Heart right ventricle (tissue), 16 donors: ENCODE measurements around the gene NDUFS2. TPM values are rescaled to one million over a fixed set of nuclear protein-coding genes. Genes with fewer than 3 reads are reported as not detected.
A peak's percentile ranks its signal among the peaks of the same experiment; 100 is the strongest.

ENCODE experiments used
- ATAC-seq, 8 donors: fragments of 200-7000 bp; cut with Tn5 transposase; one replicate each; pipeline ENCODE4 v1.9.1; 2020; ENCODE audit warnings: mild to moderate bottlenecking in 8 of 8, moderate library complexity in 8 of 8, moderate number of reproducible peaks in 1 of 8
- DNase-seq, 2 donors: peaks; one replicate each; pipeline ENCODE4 v3.0.0-alpha.2; 2020
- H3K27ac ChIP-seq, 10 donors: fragments of 200-600 bp; sonication (generic) in 2 of 10; one replicate each; pipeline versions ENCODE4 v1.5.0 to v1.8.0; 2020 to 2022; ENCODE audit warnings: mild to moderate bottlenecking in 3 of 10
- H3K27me3 ChIP-seq, 7 donors: fragments of 200-600 bp; one replicate each; pipeline ENCODE4 v1.8.0; 2021 to 2022; ENCODE audit warnings: mild to moderate bottlenecking in 2 of 7
- H3K36me3 ChIP-seq, 9 donors: fragments of 200-600 bp; sonication (generic) in 1 of 9; one replicate each; pipeline versions ENCODE4 v1.5.0 to v1.8.0; 2020 to 2022; ENCODE audit warnings: mild to moderate bottlenecking in 2 of 9
- H3K4me1 ChIP-seq, 9 donors: fragments of 200-600 bp; sonication (generic) in 1 of 9; one replicate each; pipeline versions ENCODE4 v1.5.0 to v1.8.0; 2020 to 2022; ENCODE audit warnings: mild to moderate bottlenecking in 4 of 9
- H3K4me3 ChIP-seq, 10 donors: fragments of 200-600 bp; sonication (generic) in 2 of 10; one replicate each; pipeline versions ENCODE4 v1.5.0 to v1.8.0; 2020 to 2022; ENCODE audit warnings: mild to moderate bottlenecking in 7 of 10, moderate library complexity in 2 of 10
- H3K9me3 ChIP-seq, 11 donors: fragments of 200-600 bp in 10 of 11; sonication (generic) in 2 of 11; one replicate each; pipeline versions ENCODE4 v1.5.0 to v1.8.0; 2013 to 2022; ENCODE audit warnings: mild to moderate bottlenecking in 2 of 11, control low read depth in 1 of 11, moderate library complexity in 1 of 11
- CTCF ChIP-seq, 9 donors: fragments of 200-600 bp; sonication (generic) in 2 of 9; IDR thresholded peaks; one replicate each; pipeline versions ENCODE4 v1.5.0 to v1.8.0; 2021 to 2022; ENCODE audit warnings: antibody characterized with exemption in 9 of 9, mild to moderate bottlenecking in 5 of 9, moderate library complexity in 1 of 9
- WGBS, 2 donors: extraction: QIAGEN DNeasy Blood & Tissue Kit; methylation state at CpG; one replicate each; pipeline ENCODE4 v1.1.7; 2013; ENCODE audit warnings: inconsistent platforms in 1 of 2; 5-methylcytosine and 5-hydroxymethylcytosine counted together
- intact Hi-C, 10 donors: fragments of 100-400 bp; cut with DNase I; formaldehyde crosslinking; loops; one replicate each; pipeline versions ENCODE4 v1.11.1 to v1.14.2; 2022
- polyA plus RNA-seq, 2 donors: library from polyadenylated mRNA; stranded (reverse); fragments of 200-250 nt; gene quantifications; one replicate each; pipeline ENCODE4 v1.2.3, GENCODE V29; 2013
- total RNA-seq, 10 donors: library from RNA; stranded (reverse); fragmentation: NEBNext Ultra II Directional in 3 of 10; extraction: Animal tissue kit (Norgen Biotek cat#: 25700) in 3 of 10; gene quantifications; one replicate each; pipeline versions ENCODE4 v1.2.1 to v1.2.4, GENCODE V29; 2021 to 2023
- donor health status: Arrhythmogenic right ventricular cardiomyopathy.
- donor health status: ischemic (EF 13 %, LVEDD 7.1; RV severe dilation, severe dysfunction).
- donor health status: healthy with polysubstance abuse.
- donor health status: DM: no; HTN: yes; CAD: no.
- donor health status: DM: no; HTN: no; CAD: no.
- donor health status: ischemic (EF 25% LVEDD 6.9; RV normal size, moderate dysfunction).
- donor health status: ischemic (EF 25% LVEDD 5.7; RV mildly dilated, moderate dysfunction).
- donor health status: healthy.
- donor health status: DM: yes; HTN: yes; CAD: no.
- donor health status: Ischemic cardiomyopathy.
- donor health status: ischemic (EF 35%, LVEDD 5.7; RV mildly dilated, moderate dysfunction).
- donor health status: nonischemic (EF 11% LVEDD 7.7; RV severe dilation, severe dysfunction).
- donor health status: DM: yes; HTN: yes; CAD: no.
- donor health status: PGD.
- donor health status: ischemic (EF 29% LVEDD 5.4; RV normal size, mild dysfunction).
- donor health status: nonischemic (EF 23%, LVEDD 6.1; RV moderate dilation, normal function).

NDUFS2 gene
- total and polyA plus RNA-seq, 12 donors = 121 to 370 (median 309) TPM

- no peak for ATAC-seq
- Histone ChIP-seq H3K4me1 (peaks cover 8 to 43% (median 36%) of the 10 kb centered on the region in 9 donors), H3K36me3 (peaks cover 0 to 66% (median 5%) of the 10 kb centered on the region in 9 donors), H3K27ac (no peak overlapping the region), H3K4me3 (peak overlapping the region in 3 of 10 donors; percentile 85 to 96 (median 96)), H3K9me3 (no peaks in the 10 kb centered on the region), H3K27me3 (no peaks in the 10 kb centered on the region)
- TF ChIP-seq CTCF (IDR thresholded peaks at IDR 0.05) = no peak
- DNase-seq = no peak
- 95 to 96% methylated on average over 22 of the region's 22 CpGs for WGBS, 2 donors
- intact Hi-C loops = no loop called here
These were observed 41.5 kb upstream of the NDUFS2 start for GRCh38 chr1:161160671-161161145.

- DNase-seq (no peak), ATAC-seq (no peak)
- Histone ChIP-seq H3K27me3 (no peaks in the 10 kb centered on the region), H3K4me3 (no peak overlapping the region), H3K9me3 (no peaks in the 10 kb centered on the region), H3K36me3 (peaks cover 0 to 65% (median 5%) of the 10 kb centered on the region in 9 donors), H3K4me1 (peaks cover 8 to 44% (median 38%) of the 10 kb centered on the region in 9 donors), H3K27ac (no peak overlapping the region)
- intact Hi-C loops = no loop called here
- no peak for TF ChIP-seq CTCF (IDR thresholded peaks at IDR 0.05)
- 80 to 85% methylated on average over 5 of the region's 5 CpGs for WGBS, 2 donors
These were observed 40.5 kb upstream of the NDUFS2 start for GRCh38 chr1:161161652-161162051.

- H3K4me3 ChIP-seq = no peak overlapping the region
- DNase-seq = no peak
- H3K9me3 ChIP-seq = no peaks in the 10 kb centered on the region
- H3K36me3 ChIP-seq = peaks cover 0 to 61% (median 5%) of the 10 kb centered on the region in 9 donors
- intact Hi-C loops = no loop called here
- H3K27me3 ChIP-seq = no peaks in the 10 kb centered on the region
- TF ChIP-seq CTCF (IDR thresholded peaks at IDR 0.05) = no peak
- H3K4me1 ChIP-seq = peaks cover 11 to 48% (median 42%) of the 10 kb centered on the region in 9 donors
- WGBS, 2 donors = 53 to 56% methylated on average over 7 of the region's 7 CpGs
- H3K27ac ChIP-seq = no peak overlapping the region
- ATAC-seq = no peak
These were observed 40.1 kb upstream of the NDUFS2 start for GRCh38 chr1:161162052-161162451.

- peaks cover 12 to 55% (median 46%) of the 10 kb centered on the region in 9 donors for H3K4me1 ChIP-seq
These were observed 39.4 kb upstream of the NDUFS2 start for GRCh38 chr1:161162806-161163205.

More at GRCh38 chr1:161162806-161163205, 39.4 kb upstream of the NDUFS2 start:
- Histone ChIP-seq H3K36me3 (peaks cover 0 to 53% (median 5%) of the 10 kb centered on the region in 9 donors), H3K27me3 (no peaks in the 10 kb centered on the region), H3K27ac (no peak overlapping the region), H3K9me3 (no peaks in the 10 kb centered on the region), H3K4me3 (no peak overlapping the region)
- intact Hi-C loops = no loop called here
- ATAC-seq = no peak
- no peak for TF ChIP-seq CTCF (IDR thresholded peaks at IDR 0.05)
- 93 to 96% methylated on average over 10 of the region's 10 CpGs for WGBS, 2 donors
- DNase-seq = no peak
